ENCODE measurements around the gene CIITA.
"Not testable (repeated sequence)": the region's sequence is repeated elsewhere in the genome, so short reads cannot be mapped to it uniquely, and the experiment has no call there.

CIITA gene

DNA sequence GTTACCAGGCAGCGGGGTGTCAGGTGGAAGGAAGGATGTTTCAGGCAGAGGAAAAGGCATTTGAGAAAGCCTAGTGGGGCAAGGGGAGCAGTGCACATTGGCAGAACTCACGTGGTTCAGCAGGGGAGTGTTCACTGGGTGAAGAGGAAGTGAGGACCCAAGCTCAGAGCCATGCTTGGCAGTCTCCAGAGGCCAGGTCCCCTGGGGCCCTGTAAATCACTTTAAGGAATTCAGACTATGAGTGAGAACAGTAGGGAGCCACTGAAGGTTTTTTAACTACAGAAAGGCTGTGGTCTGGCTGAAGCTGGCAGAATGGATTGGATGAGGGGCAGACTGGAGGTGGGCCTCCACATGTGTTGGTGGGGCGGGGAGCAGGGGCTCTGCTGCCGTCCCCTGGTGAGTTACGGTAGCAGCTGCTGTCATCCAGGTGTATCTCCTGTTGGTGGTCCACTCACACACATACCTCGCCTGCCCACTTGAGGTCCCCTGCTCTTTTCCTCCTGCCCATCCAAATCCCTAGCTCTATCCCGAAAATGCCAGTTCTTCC is 72.5 kb downstream of the CIITA start:
- DNase-seq (ENCODE audit: low read depth in 2 of 2) = no peak

- DNase-seq (ENCODE audit: low read depth in 2 of 2) = no peak
Measured at GRCh38 chr16:10950393-10950792, 73.4 kb downstream of the CIITA start.

DNA sequence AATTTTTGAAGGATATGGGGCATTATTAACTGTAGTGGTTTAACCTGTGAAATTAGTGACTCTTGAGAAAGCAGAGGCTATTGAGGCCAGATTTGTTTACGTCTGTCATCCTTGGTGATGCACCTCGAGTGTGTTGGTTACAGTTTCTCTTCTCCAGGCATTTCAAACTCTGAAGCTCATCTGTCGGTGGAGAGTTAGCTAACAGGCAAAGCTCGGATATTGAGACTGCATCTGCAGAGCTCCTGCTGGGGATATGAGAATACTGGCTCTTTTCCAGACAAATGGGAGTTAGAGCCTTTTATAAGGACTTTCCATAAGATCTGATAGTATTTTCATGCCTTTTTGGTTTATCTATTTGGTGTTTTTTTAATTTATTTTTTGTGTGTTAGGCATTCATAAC is 74.0 kb downstream of the CIITA start:
- no peak for DNase-seq (ENCODE audit: low read depth in 2 of 2)

DNA sequence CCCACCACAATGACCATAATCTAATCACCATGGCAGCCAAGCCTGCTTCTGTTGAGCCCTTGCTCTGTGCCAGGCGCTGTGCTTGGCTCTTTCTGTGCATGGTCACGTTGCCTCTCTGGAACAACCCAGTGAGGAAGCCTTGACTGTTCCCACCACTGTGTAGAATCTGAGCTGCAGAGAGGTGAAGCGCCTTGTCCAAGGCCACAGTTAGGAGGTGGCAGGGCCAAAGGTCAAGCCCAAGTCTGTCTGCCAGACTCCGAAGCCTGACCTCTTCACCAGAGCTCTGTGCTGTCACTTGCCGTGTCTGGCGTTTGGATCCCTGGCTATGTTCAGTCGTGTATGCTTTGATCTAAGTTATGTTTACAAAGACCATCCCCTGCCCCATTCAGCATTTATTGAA is 77.9 kb downstream of the CIITA start:
- DNase-seq (ENCODE audit: low read depth in 2 of 2) = no peak

DNA sequence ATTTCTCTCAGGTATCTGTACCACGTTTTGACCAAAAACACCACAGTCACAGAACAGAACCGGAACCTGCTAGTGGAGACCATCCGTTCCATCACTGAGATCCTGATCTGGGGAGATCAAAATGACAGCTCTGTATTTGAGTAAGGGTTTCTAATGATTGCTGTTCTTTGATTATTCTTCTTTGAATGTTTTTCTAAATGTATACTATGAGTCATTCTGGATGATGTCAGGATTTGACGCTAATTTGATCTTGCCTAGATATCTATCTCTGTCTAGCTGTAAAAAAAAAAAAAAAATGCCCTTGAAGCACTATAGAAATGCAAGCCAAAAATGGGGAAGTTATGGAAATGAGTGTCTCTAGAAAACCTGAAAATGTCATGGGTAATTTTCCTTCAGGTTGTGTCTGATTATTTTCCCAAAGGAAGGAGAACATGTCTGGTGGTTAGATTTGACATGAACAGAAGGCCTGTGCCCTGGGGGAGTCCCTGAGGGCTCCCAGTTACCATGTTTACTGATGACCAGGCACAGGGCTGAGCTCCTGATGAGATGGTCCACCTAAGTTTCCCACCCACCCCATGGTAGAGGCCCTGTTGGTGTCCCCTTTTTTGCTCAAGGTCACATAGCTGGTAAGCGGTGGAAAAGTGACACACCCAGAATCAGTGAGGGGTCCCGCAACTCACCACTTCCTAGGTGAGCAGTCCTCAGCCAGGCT is 80.9 kb downstream of the CIITA start:
- DNase-seq (ENCODE audit: low read depth in 2 of 2) = no peak

DNA sequence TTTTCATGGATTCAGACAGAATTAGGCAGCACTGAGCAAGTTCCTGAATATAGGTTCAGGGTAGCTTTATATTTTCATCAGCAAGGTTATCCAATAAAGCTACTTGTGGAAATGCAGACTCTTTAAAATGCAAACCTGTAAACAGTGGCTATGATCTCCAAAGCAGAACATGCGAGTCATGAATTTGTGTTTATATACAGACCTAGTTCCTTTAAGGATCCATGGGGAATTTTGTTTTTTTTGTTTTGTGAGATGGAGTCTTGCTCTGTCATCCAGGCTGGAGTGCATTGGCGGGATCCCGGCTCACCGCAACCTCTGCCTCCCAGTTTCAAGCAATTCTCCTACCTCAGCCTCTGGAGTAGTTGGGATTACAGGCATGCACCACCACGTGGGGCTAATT is 82.2 kb downstream of the CIITA start:
- no peak for DNase-seq (ENCODE audit: low read depth in 2 of 2)

DNA sequence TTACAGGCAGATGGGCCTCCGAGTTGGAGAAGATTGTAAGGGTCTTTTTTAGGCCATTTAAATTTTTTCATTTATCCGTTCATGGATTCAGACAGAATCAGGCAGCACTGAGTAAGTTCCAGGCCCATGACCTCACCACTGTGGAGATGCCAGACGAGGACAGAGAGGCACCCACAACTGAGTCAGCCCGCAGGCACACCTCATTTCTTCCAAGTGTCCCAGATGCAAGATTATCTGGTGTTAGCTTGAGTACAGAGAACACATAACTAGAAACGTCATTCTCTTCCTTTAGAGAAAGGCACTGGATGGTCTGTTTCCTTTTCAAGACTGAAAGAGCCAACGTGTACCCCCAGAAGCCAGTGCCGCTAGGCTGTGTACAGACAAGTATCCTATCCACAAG is 84.2 kb downstream of the CIITA start:
- DNase-seq (ENCODE audit: low read depth in 2 of 2) = no peak

DNA sequence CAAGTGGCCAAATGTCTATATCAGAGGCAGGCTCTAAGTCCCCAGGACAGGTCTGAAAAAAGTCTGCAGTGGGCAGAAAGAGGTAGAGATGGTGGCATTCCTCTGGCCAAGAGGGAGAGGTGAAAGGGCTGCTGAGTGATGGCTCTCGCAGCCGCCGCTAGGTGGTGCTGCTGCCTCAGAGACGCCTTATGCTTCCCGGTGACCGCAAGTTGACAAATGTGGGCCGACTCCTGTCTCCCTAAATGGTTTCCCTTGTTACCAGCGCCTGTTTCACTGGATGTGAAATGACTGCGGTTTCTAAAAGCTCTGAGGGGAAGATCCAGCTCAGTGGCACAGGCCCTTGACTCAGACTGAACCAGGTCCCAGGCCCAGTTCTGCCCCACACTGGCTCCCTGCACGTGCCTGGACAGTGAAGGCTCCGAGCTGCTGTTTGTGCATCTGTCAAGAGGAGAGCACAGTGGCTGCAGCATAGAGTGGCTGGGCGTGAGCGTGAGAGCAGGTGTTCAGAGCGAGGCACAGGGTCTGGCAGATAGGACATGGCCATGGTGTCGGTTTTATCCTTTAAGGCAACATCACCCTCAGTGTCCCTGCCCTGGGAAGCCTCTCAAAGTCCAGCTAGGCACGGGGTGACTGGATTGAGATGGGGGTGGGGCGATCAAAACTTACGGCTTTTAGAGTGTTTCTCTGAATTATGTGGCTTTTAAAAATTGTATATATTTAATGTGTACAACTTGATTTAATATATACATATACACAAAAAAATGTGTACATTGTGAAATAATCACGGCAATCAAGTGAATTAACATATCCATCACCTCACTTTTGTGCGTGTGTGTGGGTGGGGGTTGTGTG is 87.3 kb downstream of the CIITA start:
- peak; percentile 46 to 52 for DNase-seq (ENCODE audit: low read depth in 2 of 2)

- peak in 1 of 2 donors; percentile 56 for DNase-seq (ENCODE audit: low read depth in 2 of 2)
Measured at GRCh38 chr16:10964891-10965326, 87.9 kb downstream of the CIITA start.

DNA sequence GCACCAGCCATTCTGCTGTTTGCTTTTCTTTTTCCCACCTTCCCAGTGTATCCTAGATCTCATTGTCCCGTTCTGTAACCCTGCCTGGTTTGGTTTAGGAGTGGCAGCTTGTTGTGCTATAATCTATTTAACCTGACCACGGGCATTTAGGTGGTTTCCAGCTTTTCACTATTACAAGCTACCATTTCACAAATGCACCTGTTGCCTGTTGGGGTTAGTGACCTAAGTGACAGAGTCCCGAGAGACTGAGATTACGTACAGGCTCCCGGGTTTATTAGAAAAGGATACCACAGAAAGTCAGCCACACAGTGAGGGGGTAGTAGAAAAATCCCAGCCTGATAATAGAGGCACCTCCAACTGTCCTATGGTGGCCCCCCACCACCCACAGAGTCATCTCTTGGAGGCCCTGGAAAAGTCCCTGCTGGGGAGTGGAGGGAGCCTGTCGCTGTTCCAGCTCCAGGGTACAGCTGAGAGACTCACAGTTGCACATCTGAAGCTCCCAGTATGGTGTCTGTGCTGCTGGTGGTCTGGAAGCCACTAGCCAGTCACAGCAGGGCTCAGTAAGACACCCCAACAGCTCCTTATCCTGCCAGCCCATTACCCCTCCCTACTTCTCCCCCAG is 88.5 kb downstream of the CIITA start:
- no peak for DNase-seq (ENCODE audit: low read depth in 2 of 2)

- no peak for DNase-seq (ENCODE audit: low read depth in 2 of 2)
Measured at GRCh38 chr16:10966129-10966528, 89.1 kb downstream of the CIITA start.

DNA sequence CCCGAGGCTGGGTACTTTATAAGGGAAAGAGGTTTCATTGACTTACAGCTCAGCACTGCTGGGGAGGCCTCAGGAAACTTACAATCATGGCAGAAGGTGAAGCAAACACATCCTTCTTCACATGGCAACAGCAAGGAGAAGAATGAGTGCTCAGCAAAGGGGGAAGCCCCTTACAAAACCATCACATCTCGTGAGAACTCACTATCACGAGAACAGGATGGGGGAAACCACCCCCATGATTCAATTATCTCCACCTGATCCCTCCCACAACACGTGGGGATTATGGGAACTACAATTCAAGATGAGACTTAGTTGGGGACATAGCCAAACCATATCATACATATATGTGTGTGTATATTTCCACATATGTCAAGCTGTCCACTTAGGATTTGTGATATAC is 89.6 kb downstream of the CIITA start:
- not testable (repeated sequence) for DNase-seq (ENCODE audit: low read depth in 2 of 2)

- DNase-seq (ENCODE audit: low read depth in 2 of 2) = no peak
Measured at GRCh38 chr16:10967986-10968385, 91.0 kb downstream of the CIITA start.

DNA sequence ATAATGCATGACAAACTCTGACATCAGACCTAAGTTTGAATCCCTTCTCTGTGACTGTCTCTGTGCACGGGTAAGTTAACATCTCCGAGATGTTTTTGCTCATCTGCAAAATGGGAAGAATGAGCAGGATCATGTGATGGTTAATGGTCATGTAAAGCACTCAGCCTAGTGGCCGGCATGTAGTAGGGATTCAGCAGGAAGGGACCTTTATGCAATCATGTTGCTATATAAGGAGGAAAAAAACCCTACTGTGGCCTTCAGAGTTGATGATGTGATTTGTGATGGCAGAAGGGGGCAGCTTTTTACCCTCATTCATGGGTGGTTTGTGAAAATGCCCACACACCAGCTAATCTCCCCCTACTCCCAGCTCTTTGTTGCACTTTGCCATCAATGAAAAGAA is 91.5 kb downstream of the CIITA start:
- no peak for DNase-seq (ENCODE audit: low read depth in 2 of 2)

DNA sequence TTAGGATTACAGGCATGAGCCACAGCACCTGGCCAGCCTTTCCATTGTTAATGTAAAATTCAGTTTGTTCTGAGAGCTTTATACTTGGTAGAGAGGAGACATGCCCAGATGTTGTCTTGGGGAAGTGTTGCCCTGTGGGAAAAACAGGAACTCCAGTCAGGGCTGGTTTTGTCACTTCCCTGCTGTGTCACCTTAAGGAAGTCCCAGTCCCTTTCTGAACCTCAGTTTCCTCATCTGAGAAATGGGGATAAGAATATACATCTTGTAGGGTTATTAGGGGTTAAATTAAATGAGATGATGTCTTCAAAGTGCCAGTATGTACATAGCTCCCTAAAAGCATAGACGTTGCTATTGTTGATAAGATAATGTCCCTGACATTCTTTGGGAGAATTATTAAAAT is 92.6 kb downstream of the CIITA start:
- DNase-seq (ENCODE audit: low read depth in 2 of 2) = no peak

DNA sequence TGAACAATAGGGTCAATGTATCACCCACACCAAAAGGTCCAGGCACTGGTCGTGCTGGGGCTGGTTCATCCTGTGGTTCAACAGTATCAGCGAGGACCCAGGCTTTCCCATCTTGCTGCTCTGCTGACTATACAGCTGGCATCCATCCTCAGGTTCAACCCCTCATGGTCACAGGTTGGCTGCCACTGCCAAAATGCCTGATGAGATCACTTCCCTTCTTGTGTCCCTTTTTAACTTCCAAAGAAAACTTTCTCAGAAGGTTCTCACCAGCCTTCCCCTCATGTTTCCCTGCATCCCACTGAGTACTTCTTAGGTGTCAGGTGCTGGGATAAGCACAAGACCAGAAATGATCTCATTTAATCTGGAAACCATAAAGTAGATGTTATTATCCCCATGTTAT is 93.1 kb downstream of the CIITA start:
- no peak for DNase-seq (ENCODE audit: low read depth in 2 of 2)

GRCh38 chr16:10971560-10971961 is 94.6 kb downstream of the CIITA start:
- DNase-seq (ENCODE audit: low read depth in 2 of 2) = no peak

GRCh38 chr16:10972108-10972818 is 95.3 kb downstream of the CIITA start:
- DNase-seq (ENCODE audit: low read depth in 2 of 2) = no peak

DNA sequence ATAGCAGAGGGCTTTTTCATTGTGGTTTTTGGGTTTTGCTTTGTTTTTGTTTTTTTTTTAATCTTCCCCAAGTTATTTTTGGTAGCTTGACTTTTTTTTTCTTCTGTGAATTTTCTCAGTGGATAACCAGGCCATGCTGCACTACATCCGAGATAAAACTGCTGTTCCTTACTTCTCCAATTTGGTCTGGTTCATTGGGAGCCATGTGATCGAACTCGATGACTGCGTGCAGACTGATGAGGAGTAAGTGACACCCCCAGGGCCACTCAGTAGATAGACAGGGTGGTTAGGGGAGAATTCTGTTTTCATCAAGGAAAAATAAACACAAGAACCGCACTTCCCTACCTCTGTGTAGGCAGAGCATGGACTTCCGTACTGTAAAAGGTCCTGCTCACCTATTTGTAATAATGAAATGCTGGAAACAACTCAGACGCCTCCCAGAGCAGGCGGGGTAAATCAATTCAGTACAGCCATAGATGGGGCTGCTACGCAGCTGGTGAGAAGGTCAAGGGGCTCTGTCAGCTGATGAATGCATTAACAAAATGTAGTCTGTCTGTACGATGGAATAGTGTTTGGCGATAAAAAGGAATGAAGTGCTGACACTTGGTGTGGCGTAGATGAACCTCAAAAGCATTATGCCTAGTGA is 95.9 kb downstream of the CIITA start:
- no peak for DNase-seq (ENCODE audit: low read depth in 2 of 2)

DNA sequence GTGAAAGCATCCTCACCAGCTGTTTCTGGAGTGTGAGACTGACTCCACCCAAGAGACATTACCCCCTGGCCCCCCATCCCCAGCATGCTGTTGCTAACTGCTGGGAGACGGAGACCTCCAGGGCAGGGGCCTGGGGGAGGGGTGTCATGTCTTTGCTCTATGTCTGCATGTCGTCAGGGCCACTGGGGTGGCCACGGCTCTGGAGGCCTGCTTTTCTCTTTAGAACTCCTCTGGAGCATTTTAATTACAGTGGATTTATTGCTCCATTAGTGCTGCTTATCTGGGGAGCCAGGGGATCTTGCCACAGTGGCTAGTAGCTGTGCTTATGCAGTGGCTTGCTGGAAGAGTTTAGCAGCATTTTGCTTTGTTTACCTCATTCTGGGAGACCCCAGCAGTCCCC is 99.6 kb downstream of the CIITA start:
- no peak for DNase-seq (ENCODE audit: low read depth in 2 of 2)

DNA sequence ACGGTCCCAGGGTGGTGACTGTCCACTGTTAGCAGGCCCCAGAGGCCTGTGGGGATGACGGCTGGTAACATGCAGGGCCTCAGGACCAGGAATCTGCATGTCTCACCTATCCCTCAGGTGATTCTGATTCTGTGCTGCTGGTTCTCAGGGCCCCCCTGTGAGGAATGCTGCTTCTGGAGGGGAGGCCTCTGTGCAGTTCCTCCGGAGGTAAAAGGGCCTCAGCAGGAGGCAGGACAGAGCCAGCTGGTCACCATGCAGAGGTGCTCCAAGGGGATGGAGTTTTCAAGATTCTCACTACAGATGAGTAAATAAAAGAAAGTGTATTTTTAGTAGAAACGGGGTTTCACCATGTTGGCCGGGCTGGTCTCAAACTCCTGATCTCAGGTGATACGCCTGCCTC is 101.1 kb downstream of the CIITA start:
- DNase-seq (ENCODE audit: low read depth in 2 of 2) = no peak

Data from stimulated activated CD8-positive, alpha-beta memory T cell treated with anti-CD3 and anti-CD28 coated beads, Interleukin-15, amount 100 ng/mL, for 4 hours (primary cell).